Measurements from ENCODE around the gene TCF7.

DNA sequence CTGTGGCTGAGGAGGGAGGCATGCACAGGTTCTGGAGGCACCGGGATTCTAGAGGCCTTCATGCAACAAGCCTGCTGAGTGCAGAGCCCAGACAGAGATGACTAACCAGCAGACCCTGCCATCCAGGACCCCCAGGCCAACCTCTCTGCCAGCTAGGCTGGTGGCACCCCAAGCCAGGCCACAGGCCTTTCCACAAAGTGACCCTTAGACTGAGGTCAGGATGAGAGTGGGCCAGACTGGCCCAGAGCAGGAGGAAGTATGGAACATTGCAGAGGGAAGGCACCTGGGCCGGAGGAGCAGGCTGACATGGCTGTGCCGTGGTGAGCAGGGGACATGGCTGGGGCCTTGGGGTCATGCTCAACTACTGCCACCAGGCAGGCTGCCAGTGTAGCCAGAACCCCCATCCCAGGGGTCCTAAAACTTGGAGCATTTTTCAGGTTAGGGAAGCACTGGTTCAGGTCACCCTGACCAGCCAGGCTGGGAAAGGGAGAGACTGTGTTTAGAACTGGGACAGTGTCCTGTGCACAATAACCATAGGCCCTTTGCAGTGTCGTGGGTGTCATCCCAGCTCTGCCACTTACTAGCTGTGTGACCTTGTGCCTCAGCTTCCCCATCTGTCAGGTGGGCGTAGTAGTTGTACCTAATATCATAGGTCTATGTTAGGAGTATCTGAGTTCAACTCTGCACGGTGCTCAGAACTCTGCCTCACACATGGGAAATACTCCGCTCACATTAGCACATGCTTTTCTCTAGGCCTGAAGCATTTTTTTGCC is 17.3 kb downstream of the TCF7 start:
- no peak for TF ChIP-seq CTCF (IDR thresholded peaks at IDR 0.05)
- TF ChIP-seq POLR2A (IDR thresholded peaks at IDR 0.05), result no peak

All from uterus (tissue), 2 donors.